Skin epidermis (tissue), 12 donors: ENCODE data around the gene DSEL.

Source experiments
- H3K27ac ChIP-seq, 21 experiments: fragments of 200-600 bp; sonication (generic) in 11 of 21; one replicate each; pipeline ENCODE4 v1.5.0; 2020; ENCODE audit warnings: mild to moderate bottlenecking in 3 of 21, inconsistent platforms in 2 of 21, moderate library complexity in 2 of 21
- H3K4me3 ChIP-seq, 7 experiments: fragments of 200-600 bp; sonication (generic) in 2 of 7; one replicate each; pipeline ENCODE4 v1.5.0; 2020; ENCODE audit warnings: inconsistent platforms in 2 of 7, mild to moderate bottlenecking in 2 of 7, moderate library complexity in 1 of 7

Gene DSEL

DNA sequence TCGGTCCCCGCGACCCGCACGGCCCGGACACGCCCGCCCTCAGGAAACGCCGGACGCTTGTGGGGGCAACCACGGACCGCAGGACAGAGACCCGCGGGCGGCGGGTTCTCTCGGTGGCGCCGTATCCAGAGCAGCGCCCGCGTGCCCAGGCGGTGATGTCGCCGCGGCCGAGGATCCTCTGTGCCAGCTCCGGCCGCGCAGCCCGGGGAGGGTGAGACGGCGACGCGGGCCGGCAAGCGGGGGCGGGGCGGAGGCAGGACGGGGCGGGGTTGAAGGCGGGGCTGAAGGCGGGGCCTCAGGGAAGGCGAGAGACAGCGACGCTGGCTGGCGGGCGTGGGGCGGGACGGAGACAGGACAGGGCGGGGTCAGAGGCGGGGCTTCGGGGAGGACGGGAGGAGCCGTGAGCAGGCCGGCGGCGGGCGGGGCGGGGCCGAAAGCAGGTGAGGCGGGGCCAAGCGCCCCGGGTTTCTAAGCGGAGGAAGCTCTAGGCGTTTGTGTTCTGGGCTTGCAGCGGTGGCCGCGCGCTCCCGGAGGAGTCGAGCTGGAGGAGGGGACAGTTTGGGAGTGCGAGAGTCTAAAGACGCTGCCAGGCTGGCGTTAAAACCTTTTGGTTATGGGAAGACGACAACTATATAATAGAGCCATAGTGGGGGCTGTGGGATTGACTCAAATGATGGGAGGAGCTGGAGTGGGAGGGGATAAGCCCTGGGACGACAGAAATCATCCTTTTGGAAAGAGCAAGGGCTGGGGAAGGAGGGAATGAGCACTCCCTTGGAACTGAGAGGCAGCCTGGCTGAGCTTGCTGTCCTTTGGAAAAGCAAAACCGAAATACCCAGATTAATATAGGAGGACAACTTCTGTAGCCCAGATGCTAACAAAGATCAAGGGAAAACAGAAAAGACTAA, at the start of gene DSEL:
Gene DSEL (minus strand): TSS at position 182 of the 905 bp plus-strand sequence. CDS start 2,112 bp downstream, outside the sequence.
- Histone ChIP-seq H3K4me3 (peak within 1 kb of the TSS; percentile 57 to 91 (median 76)), H3K27ac (peak within 1 kb of the TSS in 19 of 21 experiments; percentile 39 to 87 (median 78))

DNA sequence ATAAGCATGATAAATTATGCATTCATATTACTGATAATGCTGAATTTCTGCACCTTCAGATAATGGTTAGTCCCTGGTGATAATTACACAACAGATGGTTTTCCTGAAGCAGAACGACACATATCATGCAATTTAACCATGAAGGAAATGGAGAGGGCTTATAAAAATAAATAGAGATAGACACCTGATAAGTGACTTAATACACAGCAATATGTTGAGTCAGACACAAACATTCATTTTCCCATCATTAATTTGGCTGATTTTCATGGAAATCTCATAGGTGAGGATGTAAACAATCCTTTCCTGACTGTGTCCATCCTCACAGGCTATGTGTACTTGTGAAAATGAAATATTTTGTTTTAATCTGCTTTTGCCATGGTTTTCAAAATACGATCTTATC, 36.9 kb upstream of the DSEL start:
- H3K4me3 ChIP-seq: no peak overlapping the region

DNA sequence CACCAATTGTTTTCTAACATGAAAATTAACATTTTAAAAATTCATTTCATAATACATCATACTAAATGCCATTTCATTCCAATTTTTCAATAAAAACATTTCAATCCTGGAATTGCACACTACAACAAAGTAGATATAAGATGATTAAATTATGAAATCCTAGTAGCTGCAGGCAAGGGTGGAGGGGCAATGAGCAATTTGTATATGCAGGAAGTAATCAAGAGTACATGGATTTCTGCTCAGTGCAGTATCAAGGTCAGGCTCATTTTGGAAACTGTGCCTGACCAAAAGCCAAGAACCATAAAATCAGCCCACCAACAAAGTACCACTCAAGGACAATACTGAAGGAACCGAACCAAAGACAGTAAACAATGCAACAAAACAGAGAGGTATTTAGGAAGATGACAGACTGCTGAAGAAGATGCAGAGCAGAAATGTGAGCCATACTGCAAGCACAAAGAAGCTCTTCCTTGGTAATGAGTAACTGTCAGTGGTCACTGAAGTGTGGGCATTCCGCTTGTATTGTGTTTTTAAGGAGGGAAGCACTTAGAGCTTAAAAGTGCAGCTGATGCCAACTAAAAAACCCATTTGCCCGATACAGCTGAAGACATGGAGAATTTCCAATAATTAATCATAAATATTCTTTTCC, 34.5 kb upstream of the DSEL start:
- no peak overlapping the region for H3K27ac ChIP-seq
- no peak overlapping the region for H3K4me3 ChIP-seq

More for the DNA sequence above, 36.9 kb upstream of the DSEL start:
- H3K27ac ChIP-seq: no peak overlapping the region

DNA sequence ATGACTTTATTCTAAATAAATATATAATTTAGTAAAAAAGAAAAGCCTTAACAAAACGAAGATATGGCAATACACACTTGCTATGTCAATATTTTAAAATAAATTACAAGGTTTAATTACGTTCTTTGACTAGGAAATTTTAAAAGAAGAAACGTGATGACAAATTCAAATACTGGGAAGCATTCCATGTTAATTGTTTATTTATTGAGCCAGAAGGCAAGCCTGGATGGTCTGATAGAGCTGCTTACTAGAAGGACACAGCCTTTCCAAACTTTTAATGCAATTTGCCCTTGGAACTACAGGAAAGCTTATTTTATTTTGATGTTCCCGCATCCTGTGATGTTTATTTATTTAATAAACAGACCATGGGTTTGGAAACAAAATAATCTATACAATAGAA, 33.4 kb upstream of the DSEL start:
- Histone ChIP-seq H3K4me3 (no peak overlapping the region), H3K27ac (no peak overlapping the region)

DNA sequence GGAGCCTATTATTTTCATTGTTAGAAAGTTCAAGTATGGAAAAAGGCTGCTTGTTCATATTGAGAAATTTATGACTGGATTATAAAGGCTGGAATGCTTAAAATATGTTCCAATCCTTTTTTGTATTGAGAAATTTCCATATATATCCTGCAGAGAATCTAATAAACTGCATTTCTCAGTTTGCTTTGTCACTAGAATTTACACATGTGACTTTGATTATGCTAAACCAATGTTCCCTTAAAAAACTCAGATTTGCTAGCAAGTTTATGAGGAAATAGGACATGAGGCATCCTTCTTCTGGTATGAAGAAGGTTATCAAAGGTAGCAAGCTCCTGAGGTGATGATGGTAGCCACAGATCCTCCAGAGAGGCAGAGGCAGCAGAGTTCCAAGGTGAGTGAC, 29.2 kb upstream of the DSEL start:
- Histone ChIP-seq H3K4me3 (no peak overlapping the region), H3K27ac (no peak overlapping the region)

DNA sequence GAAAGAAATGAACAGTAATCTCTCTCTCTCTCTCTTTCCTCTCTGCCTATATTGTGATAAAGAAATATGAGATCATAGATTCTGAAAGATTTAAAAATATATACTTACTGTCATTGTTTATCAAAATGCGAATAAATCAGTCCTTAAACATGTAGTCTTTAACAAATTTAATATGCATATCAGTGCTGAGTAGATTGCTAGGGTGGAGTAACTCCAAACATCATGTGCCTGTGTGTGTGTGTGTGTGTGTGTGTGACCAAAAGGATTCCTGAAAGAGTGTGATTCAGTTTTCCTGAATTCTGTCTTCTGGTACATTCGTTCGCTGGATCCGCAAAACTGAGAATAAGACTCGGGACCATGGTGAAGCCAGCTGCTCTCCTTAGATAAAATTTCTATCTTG, 24.0 kb upstream of the DSEL start:
- Histone ChIP-seq H3K27ac (no peak overlapping the region), H3K4me3 (no peak overlapping the region)

DNA sequence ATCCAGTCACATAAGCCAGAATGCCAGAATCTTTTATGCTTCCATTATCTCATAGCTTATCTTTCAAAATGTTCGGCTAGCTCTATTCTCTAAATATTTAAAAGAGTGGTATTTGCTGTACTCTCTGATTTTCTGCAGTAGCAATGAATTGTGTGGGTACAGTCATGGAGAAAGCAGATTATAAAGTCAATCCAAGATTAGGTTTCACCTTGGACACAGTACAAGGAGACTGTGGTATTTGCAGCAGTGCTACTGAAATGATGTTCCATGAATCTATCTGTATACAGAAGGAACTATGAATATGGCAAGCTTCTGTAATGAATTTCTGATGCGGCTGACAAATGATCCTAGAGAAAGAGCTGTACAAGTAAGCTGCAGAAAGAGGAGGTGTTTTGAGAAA, 15.4 kb upstream of the DSEL start:
- Histone ChIP-seq H3K27ac (no peak overlapping the region), H3K4me3 (no peak overlapping the region)

DNA sequence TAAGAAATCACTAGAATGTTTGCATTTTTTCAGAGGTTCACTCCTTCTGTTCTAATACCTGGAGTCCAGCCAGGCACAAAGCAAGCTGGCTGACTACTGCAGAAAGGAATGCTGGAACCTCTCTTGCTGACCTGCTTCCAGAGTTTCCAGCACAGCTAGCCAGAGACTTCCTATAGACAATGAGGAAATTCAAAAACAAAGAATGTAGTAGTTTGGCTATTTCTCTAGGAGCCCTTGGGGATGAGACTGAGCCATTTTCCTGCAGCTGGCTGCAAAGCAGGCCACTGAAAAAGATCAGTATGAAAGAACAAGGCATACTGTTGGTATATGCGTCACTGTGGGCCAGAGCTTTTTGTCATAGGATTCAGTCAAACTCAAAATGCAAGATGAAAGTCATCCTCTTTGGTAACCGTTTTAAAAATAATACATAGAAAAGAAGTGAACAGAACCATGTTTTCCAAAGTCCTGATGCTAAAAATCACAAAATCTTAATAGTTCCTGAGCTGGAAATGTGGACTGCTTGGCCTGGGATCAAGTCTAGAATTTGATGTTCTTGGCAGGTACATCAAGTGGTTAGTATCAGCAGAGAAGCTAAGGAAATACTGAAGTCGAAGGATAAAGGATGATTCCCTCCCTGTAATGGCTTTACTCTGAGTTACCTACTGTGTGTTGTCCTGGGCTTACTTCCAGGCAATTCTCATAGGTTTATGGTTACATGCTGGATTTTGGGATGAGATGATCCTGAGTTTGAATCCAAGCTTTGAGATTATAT, 9.0 kb upstream of the DSEL start:
- peak overlapping the region in 2 of 21 experiments; percentile 12 to 55 for H3K27ac ChIP-seq

DNA sequence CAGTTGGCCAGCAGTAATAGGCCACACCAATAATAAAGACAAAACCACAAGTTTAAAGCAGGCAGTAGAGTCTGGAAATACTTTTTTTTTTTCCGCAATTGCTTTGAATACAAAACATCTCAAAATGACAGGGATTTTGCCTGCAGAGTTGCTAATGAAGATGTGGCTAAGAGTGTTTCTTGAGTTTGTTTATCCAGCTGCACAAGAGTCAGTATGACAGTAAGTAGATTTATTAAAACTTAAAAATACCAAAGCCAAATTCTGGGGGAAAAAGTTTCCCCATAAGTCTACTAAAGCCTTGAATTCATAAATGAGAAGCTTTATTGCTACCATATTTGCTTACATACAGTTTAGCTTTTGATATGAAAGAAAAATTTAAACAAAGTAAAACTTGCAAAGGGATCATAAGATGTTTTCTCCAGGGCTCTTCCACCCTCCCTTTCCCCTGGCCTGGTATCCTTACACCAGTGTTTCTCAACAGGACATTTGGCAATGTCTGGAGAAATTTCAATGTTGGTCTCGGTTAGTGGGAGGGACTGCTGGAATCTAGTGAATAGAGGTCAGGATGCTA, 3.9 kb upstream of the DSEL start:
- H3K4me3 ChIP-seq: no peak overlapping the region
- no peak overlapping the region for H3K27ac ChIP-seq

More for the DNA sequence above, 9.0 kb upstream of the DSEL start:
- H3K4me3 ChIP-seq: no peak overlapping the region

DNA sequence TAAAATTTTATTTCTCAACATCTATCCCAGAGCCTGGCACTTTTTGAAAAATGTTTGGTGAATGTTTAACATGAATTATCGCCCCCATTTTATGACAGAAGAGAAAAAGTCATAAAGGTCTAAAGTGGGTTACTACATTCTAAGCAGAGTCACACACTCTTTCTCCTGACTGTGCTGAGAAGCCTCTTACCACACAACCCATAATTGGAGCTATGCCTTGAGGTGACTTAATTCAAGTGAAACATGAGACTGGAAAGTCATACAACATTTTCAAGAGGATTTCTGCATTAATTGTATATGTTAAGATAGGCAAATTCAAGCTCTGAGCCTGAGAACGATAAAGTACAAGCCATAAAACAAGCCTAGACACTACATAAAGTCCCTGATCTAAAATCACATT, 3.1 kb upstream of the DSEL start:
- Histone ChIP-seq H3K27ac (no peak overlapping the region), H3K4me3 (no peak overlapping the region)

DNA sequence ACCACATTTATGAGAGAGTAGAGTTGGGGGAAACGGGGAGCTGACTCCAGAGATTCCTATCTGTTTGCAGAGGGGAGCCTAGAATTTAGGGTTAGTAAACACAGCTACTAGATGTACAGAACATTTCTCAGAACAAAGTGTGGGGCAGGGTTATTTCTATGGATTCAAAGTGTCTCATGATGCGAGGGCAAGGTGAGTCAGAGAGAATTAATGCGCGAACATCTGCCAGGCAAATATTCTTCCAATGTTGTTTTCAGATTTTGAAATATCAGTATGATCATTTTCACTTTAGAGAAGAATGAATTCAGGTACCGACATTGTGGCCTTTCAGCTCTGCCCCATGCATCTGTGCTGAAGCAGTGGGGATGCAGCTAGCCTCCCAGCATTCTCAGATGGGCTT, 2.0 kb upstream of the DSEL start:
- Histone ChIP-seq H3K4me3 (no peak overlapping the region), H3K27ac (no peak overlapping the region)

DNA sequence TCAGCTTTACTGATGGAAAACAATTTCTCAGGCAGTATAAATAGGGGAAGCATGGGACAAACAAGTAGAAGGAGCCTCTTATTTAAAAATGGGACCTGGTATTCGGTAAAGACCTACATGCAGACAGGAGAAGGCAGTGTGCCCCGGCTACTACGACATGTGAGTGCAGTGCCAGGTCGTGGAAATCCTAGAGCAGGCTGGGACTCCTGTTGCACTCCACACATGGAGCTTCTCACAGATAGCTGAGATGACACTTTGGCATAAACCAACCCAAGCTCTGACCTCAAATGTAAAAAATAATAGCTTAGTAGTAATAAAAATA, 885 bp upstream of the DSEL start:
- H3K27ac ChIP-seq: peak overlapping the region in 9 of 21 experiments; percentile 18 to 75 (median 47)

DNA sequence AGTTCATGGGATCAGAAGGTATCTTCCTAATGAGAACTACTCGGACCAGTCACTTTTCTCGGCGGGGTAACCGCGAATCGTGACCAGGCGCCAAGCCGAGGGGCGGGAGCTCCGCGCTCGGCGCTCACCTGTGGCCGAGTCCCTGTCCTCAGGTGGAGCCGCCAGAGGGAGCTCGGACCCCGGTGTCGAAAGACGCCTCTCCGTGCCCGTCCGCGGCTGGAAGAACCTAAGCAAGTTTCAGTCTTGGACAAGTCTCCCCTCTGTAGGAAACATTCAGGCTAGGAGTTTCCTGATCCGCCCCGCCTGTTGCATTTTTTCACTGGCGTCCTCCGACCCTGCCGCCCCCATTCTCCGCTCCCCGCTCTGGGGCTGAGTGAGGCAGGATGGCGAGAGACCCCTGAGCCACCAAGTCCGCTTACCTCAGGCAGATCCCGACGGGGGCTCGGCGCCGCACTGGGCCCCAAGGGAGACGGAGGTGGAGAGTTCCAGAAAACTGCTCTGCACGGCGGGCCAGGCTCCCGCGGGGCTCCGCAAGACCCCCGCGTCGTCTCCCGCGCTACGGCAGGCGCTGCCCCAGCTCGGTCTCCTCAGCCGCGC, 480 bp downstream of the DSEL start:
- Histone ChIP-seq H3K4me3 (peak overlapping the region; percentile 57 to 91 (median 76)), H3K27ac (peak overlapping the region in 19 of 21 experiments; percentile 39 to 87 (median 78))

More for the DNA sequence above, 885 bp upstream of the DSEL start:
- peak overlapping the region in 6 of 7 experiments; percentile 57 to 91 (median 74) for H3K4me3 ChIP-seq

DNA sequence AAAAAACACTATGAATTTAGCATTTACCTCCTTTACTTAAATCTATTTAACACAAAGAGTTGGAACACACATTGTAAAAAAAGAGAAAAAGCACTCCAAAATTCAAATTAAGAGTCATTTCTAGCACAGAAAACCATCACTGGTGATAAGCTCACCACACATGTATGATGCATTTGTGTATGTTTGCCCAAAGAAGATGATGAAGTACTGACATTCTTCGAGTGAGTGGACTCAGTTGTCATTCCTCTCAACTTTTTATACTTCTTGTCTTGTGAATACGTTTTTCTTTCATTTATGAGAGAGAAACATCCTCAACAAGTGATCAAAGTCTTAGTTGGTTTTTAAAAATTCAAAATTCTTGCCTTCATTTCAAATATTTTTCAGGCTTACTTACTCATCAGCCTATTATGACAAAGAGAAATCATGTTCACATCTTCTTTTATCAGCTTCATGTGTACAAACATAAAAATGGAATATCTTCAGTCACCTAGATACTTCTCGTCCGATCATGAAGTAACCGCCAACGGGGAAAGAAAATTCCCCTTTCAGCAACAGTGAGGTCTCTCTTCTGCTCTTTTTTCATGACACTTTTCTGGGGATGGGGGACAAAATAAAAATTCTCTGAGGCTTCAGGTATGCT, 1.5 kb downstream of the DSEL start:
- peak overlapping the region in 1 of 21 experiments; percentile 83 for H3K27ac ChIP-seq
- H3K4me3 ChIP-seq: peak overlapping the region in 5 of 7 experiments; percentile 57 to 91 (median 76)

DNA sequence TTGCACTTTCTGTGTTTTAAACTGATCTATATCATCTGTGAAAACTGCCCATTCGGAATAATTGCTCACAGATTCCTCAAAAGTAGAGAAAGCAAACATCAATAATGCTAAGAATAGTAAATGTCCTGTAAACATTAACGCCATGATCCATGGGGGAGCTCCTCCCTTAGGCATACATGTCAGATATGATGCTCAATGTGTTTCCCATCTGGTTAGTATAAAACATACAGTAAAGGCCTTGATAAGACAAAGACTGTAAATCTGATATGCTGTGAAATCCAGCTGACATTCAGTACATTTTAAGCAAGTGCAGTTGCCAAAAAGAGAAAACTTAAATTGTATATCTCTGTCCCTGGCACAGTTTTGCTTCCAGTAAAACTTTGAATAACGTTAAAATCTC, 2.1 kb downstream of the DSEL start:
- Histone ChIP-seq H3K4me3 (no peak overlapping the region), H3K27ac (no peak overlapping the region)

DNA sequence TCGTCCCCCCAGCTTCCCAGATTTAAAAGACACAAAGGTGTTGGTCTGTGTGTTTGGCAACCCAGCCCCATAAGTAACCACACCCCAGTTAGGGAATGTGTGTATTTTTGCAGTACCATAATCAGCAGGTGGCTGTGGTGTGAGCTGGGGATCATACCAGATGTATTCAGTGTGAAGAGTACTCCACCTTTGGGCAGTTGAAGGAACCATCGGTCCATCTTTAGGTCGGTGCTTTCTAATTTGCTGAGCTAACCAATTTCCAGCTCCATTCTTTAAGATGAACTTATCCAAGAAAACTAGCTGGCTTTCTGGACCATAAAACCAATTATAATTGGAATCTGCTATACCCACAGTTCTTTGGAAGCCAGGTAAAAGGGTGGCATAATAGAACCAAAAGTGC, 3.2 kb downstream of the DSEL start:
- Histone ChIP-seq H3K4me3 (no peak overlapping the region), H3K27ac (no peak overlapping the region)

DNA sequence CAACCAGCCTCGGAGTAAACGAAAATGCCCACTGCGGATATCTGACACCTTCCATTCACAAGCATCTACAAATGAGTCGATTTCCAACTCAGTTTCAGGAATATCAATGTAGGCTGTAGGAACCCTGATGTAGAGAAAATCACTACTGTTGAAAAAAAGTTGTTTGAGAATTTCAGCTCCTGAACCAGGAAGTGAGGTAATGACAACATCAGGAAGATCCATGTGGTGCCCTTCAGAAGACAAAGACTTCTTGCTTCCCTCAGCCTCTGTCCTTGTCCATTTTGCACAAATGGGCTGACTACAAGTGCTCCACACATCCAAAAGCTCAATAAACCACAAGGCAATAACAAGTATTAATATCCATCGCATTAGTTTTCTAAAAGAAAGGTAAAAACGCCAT, 4.7 kb downstream of the DSEL start:
- no peak overlapping the region for H3K27ac ChIP-seq
- no peak overlapping the region for H3K4me3 ChIP-seq

DNA sequence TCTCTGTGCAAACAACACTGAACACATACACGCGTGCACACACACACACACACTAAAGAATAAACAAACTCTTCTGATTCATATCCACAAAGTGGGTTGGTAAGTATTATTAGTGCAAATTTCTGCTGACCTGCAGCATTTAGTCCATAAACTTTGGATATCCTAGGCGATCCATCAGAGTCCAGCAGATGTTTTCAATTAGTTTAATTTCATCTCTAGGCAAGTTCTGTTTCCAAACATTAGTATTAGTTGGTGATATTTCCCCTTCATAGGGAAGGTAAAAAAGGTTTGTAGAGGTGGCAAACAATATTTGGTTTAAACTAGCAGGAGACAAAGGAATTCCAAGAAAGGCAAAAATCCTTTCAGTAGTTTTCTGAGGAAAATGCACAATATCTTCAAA, 5.7 kb downstream of the DSEL start:
- no peak overlapping the region for H3K27ac ChIP-seq
- H3K4me3 ChIP-seq: no peak overlapping the region

DNA sequence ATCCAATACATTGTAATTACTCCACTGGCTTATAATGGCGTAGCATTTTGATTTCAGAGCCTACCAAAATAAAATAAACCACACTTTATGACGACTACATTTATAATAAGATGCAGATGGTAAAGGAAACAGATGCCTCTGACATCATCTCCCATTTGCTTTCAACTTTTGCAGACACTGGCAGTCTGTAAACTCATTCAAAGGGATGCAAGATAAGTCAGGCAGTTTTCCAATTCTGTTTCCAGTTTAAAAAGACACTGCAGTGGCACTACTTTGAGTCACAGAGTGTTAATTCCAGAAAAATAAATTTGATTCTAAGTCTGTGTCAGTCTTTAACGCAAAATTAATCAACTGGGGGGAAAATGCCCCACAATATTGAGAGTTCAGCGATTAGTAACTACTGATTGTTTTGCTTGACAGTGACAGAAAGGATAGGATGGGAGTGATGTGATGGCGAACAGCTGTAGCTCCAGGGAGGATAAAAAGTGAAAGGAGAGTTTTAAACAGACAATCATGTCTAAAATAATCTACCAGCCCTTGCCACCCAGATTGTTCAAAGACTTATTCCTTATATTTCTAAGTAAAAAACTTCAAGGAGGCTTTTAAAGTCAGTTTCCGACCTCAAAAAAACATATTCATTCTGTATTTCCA, 6.7 kb downstream of the DSEL start:
- Histone ChIP-seq H3K27ac (no peak overlapping the region), H3K4me3 (no peak overlapping the region)
